Stimulated activated CD4-positive, alpha-beta T cell treated with anti-CD3 and anti-CD28 coated beads, TNF-alpha, amount 100 ng/mL, for 4 hours (primary cell): ENCODE results near the gene OR52K2.
"Not testable (repeated sequence)": the region's sequence is repeated elsewhere in the genome, so short reads cannot be mapped to it uniquely, and the experiment has no call there.

Experiments used
- DNase-seq, 3 experiments: peaks; one replicate each; pipeline ENCODE4 v3.0.0-alpha.2; 2020; ENCODE audit warnings: low read depth in 3 of 3

Gene OR52K2

DNA sequence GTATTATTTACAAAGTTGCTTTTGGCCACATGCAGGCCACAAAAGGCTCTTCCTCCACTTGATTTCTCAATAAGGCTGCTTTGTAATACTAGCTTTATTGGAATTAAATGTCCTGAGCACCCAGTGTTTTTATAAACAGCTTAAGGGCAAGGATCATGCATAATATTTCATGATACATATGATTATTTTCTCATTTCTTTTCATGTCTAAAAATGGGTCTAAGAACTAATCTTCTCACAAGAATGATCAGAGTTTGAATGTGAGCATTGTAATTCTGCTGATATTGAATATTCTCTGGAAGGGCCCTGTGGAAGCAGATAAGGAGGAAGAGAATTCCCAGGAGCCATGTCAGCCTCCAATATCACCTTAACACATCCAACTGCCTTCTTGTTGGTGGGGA, at the start of gene OR52K2:
OR52K2 (plus strand) TSS at position 301 of the 400 bp plus-strand sequence; CDS start at position 346, 45 bp downstream.
- DNase-seq: no peak

DNA sequence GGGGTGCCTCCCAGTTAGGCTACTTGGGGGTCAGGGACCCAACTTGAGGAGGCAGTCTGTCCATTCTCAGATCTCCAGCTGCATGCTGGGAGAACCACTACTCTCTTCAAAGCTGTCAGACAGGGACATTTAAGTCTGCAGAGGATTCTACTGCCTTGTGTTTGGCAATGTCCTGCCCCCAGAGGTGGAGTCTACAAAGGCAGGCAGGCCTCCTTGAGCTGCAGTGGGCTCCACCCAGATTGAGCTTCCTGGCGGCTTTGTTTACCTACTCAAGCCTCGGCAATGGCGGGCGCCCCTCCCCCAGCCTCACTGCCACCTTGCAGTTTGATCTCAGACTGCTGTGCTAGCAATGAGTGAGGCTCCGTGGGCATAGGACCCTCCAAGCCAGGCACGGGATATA, 42.9 kb upstream of the OR52K2 start:
- DNase-seq: not testable (repeated sequence)

- DNase-seq: no peak
Measured at GRCh38 chr11:4416306-4416705, 32.8 kb upstream of the OR52K2 start.

DNA sequence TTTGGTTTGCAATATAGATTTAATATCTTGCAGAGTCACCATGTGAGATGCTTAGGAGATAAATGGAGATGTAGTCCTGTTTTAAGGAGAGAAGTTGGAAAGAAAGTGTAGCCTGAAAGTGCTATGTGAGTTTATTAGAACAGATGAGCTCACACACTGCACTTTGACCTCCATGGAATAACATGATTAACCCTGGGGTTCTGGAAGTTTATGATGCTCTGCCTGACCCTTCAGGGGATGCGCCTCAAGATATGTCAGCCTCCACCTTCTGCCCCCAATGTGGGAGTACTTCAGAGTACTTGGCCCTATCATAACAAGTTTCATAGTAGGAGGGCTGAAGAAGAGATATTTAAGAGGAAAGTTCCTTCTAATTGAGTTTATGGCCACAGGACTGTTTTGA, 32.3 kb upstream of the OR52K2 start:
- no peak for DNase-seq

DNA sequence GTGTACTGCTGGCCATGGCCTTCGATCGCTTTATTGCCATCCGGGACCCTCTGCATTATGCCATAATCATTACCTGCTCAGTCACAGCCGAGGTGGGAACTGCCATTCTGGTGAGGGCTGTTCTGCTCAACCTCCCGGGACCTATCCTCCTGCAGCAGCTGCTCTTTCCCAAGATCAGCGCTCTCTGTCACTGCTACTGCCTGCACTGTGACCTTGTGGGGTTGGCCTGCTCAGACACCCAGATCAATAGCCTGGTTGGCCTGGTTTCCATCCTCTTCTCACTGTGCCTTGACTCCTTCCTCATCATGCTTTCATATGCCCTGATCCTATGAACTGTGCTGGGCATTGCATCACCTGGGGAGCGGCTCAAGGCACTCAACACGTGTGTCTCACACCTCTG, 30.7 kb upstream of the OR52K2 start:
- DNase-seq: no peak

GRCh38 chr11:4430051-4430450, 19.0 kb upstream of the OR52K2 start:
- DNase-seq: no peak

- no peak for DNase-seq
Measured at GRCh38 chr11:4433856-4434255, 15.2 kb upstream of the OR52K2 start.

GRCh38 chr11:4436411-4436810, 12.7 kb upstream of the OR52K2 start:
- DNase-seq: no peak

GRCh38 chr11:4441515-4441914, 7.6 kb upstream of the OR52K2 start:
- DNase-seq: no peak

DNA sequence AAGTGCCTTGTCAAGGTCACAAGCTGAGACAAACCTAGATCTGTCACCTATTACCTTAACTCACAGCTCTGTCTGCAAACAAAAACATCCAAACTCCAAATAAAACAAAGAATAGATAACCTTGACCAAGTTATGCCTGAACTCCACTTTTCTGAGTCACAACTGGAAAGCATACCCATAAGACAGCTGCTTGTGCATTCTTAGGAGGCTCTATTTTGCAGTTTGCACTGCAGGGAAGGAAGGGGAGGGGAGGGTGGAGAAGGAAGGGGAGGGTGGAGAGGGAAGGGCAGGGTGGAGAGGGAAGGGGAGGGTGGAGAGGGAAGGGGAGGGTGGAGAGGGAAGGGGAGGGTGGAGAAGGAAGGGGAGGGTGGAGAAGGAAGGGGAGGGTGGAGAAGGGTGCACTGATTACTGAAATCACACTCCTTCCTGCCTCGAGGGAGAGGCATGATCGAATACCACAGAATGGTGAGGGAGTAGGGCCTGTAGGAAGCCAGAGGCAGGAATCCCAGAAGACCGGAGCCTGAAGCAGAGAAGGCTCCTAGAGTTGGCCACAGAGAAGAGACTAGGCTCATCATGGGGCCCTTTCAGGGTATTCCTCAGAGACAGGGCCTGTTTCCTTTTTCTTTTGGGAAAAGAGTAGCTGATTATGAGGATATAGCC, 5.7 kb upstream of the OR52K2 start:
- DNase-seq: no peak

GRCh38 chr11:4453118-4453517, 4.0 kb downstream of the OR52K2 start:
- DNase-seq: no peak

GRCh38 chr11:4454021-4454420, 4.9 kb downstream of the OR52K2 start:
- DNase-seq: no peak

DNA sequence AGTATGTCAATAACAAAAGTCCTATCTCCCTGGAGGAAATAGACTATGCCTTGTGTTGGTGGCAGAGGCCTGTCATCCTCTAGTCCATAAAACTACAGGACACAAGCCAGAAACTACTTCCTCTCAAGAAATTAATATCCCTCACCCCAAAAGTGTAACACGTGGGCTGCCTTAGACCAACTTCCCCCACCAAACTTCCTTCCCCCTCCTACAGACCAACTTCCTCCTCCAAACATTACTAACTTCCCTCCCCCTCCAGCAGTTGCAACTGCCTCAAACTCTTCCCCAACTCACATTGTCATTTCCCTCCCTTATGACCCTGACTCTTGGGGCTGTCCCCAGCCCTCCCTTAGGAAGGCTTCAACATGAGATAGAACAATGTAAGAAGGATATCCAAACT, 6.3 kb downstream of the OR52K2 start:
- DNase-seq: no peak

GRCh38 chr11:4459500-4459899, 10.4 kb downstream of the OR52K2 start:
- no peak for DNase-seq

- no peak for DNase-seq
Measured at GRCh38 chr11:4460151-4460550, 11.1 kb downstream of the OR52K2 start.

DNA sequence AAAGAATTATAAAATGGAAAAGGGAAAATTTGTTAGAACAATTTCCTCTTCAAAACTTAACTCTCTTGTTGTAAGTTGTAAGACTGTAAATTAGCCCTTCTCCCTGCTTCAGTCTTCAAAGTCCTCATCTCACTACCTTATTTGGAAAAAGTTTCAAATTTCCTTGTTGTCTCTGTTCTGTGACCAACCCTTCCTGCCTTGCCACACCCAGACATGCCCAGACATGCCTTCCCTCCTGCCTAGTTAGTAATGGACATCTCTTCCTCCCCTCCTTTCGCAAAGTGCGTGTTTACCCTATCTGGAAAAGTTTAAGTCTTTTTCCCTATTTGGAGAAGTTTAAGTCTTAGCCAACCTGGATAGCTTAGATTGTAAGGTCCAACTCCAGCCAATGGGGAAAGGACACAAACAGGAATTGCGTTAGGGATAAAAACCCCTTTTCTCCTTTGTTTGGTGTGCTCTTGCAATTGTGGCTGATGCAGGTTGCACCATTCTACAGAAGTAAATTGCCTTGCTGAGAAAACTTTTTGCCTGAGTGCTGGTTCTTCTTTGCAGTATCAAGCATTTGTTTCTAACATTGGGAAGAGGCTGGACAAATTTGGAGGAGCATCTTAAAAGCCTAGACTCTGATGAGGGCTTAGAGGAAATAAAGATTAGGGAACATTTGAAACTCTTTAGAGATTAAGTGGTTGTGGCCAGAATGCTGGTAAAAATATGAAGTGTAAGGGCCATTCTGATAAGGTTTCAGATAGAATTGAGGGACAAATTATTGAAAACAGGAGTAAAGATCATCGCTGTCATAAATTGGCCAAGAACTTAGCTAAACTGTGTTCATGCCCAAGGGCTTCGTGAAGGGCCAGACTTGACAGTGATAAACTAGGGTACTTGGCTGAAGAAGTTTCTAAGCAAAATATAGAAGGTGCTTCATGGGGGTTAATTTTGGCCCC, 15.4 kb downstream of the OR52K2 start:
- DNase-seq: no peak

GRCh38 chr11:4465407-4465806, 16.3 kb downstream of the OR52K2 start:
- no peak for DNase-seq

- DNase-seq: no peak
Measured at GRCh38 chr11:4466131-4466870, 17.2 kb downstream of the OR52K2 start.

GRCh38 chr11:4466871-4467442, 17.9 kb downstream of the OR52K2 start:
- no peak for DNase-seq

- no peak for DNase-seq
Measured at GRCh38 chr11:4467811-4468606, 18.9 kb downstream of the OR52K2 start.

DNA sequence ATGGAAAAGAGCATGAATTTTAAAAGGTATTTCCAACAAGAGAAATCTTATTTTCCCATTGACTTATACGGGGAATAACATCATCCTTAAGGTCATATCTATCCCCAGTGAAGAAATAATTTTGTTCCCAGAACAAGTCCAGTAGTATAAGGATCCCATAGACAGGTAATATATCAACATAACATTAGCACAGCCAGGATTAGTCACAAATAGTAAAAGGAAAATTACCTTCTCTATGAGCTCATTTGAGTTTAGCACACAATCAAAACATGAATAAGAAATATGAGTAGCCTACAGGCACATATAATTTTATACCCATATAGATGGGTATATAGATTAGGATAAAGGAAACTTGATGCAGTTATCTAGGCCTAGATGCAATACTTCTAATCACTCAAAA, 30.5 kb downstream of the OR52K2 start:
- DNase-seq: no peak
